HG03095 (cell line): ENCODE data around the gene SPSB1.

ENCODE experiments used
- ATAC-seq: cut with Tn5 transposase; IDR thresholded peaks from one replicate; pipeline ENCODE4 v1.9.1; 2021; ENCODE audit warnings: moderate library complexity; ENCODE audit not compliant: unreplicated experiment

Gene SPSB1

GRCh38 chr1:9317591-9318417, 25.1 kb downstream of the SPSB1 start:
- ATAC-seq, result no peak

- ATAC-seq, result no peak
Observed at GRCh38 chr1:9319208-9319788, 26.6 kb downstream of the SPSB1 start.

GRCh38 chr1:9319789-9320519, 27.3 kb downstream of the SPSB1 start:
- ATAC-seq, result no peak

DNA sequence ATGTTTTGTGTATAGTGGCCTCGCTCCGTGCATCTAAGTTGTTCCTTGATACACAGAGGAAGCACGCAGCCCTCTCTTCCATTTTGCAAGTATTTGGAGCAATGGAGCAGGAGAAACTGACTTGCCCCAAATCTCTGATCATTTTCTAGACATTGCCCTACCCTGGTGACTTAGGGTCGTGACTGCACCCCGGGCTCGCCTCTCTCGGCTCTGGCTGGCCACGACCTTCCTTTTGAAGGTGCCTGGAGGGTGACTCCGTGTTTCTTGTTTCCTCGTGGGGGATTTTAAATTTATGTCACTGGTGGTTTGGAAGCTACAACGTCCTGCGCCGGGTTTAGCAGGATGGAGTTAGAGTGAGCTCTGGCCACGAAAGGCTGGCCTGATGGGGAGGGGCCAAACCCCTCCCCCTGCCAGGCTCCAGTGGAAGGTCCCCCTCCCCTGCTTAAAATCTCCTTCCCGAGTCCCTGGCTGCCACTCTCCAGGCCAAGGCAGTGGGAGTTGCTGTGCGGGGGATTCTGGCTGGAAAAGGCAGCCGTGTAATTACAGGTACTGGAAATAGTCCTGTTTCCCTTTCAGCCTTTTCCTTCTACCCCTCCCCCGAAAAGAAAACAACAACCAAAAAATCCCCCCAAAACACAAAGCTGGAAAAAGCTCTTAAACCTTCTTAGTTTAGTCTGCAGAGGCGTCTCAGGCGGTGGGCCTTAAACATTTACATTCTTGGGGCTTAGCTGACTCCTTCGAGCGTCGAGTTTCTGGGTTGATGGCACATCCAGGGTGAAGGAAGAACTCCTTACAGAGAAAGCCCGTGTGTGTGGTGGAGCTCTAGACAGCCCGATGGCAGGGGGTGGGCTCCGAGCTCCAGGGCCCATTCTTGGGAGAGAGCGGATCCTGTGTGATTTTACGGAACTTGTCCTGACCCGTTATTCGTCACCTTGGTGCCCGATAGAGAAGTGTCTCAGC, 28.1 kb downstream of the SPSB1 start:
- no peak for ATAC-seq

DNA sequence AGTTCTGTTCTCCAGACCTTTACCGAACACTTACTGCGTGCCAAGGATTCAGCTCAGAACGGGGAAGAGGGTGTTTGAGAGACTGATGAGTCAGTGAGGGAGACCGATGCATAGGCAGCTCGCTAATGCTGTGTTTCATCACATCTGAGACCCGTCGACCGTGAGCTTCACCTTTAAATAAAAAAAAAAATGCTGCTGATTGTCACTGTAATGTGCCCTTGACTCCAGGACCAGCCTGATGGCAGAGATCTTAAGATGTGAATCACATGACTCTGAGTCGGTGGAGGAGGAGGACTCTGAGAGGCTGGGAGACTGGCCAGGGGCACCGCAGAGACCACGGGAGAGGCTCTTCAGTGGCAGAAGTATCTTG, 28.8 kb downstream of the SPSB1 start:
- no peak for ATAC-seq

DNA sequence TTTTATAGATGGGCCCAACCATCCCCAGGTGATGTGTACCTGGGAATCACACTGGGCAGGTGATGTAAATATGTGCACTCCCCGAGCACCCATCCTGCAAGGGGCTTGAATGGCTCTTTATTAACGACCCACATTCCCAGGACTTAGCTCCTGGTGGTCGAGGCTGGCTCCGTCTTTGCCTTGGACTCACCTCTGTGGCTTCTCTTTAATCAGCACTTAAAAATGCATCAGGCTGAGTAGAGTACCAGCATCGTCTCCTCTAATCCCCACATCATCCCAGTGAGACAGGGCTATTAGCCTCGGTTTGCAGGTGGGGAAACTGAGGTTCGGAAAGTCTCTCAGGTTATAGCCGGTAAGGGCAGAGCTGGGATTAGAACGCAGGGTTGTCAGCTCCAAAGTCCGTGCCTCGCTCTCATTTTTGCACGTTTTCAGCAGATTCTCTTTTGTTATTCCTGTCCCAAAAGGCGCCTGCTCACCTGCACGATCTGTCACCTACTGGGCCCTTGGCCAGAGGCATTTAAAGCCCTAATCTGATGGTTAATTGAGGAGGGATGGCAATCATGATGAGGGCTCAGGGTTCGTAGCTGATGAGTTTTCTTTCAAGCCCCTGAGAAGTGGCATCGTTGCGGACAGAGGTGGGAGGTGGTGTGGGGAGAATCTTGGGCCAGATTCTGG, 29.4 kb downstream of the SPSB1 start:
- no peak for ATAC-seq

DNA sequence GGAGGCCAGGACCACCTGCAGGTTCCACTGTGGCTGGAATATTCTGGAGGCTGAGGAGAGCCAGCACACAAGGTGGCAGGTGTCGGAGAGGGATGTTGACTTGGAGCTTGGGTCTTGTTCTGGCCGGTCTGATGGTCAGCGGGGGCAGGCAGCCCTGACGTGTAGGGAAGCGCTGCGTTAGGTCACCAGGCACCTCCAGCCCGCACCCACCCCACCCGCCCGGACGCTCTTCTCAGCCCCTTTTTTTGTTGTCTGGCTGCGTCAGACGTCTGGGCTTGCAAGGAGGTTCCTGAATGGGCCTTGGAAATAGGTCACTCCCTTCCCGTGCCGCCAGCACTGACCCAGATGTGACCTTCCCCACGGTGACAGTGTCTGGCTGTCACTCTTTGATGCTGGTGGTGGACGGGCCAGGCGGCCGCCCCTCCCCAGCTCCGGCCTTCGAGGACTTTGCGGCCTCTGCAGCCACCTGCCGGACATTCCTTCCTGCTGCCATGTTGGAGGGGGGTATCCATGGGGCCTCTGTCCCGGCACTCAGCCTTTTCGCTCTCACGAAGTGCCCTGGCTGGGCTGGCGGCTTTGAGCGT, 30.1 kb downstream of the SPSB1 start:
- ATAC-seq, result no peak

DNA sequence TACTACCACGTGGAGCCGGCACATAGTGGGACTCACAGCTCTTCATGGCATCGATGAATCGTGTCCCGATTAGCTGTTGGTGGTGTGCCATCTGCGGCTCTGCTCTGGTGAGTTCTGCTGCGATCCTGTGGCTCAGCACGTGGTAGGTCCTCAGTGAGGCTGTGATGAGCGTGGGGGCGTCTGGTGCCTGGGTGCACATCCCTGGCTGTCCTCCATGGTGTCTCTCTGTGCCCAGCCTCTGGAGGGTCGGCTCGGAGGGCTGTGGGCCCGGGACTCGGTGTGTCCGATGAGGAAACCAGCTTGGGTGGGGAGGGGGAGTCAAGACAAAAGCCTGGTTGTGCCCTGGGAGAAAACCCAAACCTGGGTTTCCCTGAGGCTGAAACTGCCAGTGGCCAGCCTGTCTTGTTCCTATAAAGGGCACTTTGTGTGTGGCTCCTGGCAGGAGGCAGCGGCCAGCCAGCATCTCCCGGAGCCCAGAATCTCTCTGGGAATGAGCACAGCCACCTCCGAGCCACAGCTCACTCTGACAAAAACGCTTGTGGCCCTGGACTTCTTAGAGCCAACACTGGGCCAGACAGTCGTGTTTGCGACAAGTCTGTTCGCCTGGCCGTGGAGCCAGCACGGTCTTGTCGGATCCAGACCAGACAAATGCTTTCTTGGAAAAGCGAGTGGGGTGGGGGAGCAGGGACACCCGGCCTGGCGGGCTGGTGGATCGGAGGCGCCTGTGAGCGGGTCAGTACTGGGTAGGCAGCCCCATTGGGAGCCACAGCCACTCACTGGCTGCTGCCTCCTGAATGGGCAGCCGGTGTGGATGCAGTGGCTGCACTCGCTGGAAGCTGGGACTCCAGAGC, 31.8 kb downstream of the SPSB1 start:
- no peak for ATAC-seq

DNA sequence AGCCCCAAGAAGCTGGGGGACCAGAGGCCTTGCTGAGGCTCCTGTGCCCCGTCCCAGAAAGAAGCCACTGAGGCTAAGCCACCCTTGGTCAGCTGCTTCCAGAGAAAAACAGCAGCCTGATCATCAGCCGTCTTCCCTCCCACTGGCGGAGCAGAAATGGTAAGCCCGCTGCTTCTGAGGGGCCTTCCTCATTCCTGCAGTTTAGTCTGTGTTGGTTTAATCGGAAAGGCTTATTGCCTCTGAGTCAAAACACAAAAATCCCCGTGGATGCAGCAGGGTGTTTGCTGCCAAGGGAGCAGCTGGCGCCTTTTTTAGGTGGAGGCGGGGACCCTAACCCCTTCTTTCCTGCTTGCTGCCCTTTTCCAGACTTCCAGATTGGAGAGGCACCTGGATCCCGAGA, 33.9 kb downstream of the SPSB1 start:
- no peak for ATAC-seq

- ATAC-seq, result no peak
Observed at GRCh38 chr1:9328201-9328600, 35.5 kb downstream of the SPSB1 start.

DNA sequence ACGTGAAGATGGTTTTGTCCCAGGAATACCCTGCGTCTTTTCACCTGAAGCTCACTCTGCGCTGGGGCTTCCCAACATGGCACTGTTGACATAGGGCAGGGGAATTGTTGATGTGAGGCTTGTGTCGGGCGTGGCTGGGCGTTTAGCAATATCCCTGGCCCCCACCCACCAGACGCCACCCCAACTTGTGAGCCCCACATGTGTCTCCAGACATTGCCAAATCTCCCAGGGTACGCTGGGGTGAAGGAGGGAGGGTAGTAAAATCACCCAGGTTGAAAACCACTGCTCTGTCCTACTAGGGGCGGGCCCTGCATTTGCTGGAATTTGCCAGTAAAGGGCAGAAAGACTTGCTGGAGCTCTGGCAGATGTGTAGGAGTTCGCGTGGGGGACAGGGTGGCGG, 36.0 kb downstream of the SPSB1 start:
- no peak for ATAC-seq

GRCh38 chr1:9331016-9331415, 38.3 kb downstream of the SPSB1 start:
- ATAC-seq, result no peak

GRCh38 chr1:9331558-9332346, 39.1 kb downstream of the SPSB1 start:
- ATAC-seq, result no peak

- no peak for ATAC-seq
Observed at GRCh38 chr1:9332513-9333143, 39.9 kb downstream of the SPSB1 start.

- no peak for ATAC-seq
Observed at GRCh38 chr1:9338397-9339246, 45.9 kb downstream of the SPSB1 start.

DNA sequence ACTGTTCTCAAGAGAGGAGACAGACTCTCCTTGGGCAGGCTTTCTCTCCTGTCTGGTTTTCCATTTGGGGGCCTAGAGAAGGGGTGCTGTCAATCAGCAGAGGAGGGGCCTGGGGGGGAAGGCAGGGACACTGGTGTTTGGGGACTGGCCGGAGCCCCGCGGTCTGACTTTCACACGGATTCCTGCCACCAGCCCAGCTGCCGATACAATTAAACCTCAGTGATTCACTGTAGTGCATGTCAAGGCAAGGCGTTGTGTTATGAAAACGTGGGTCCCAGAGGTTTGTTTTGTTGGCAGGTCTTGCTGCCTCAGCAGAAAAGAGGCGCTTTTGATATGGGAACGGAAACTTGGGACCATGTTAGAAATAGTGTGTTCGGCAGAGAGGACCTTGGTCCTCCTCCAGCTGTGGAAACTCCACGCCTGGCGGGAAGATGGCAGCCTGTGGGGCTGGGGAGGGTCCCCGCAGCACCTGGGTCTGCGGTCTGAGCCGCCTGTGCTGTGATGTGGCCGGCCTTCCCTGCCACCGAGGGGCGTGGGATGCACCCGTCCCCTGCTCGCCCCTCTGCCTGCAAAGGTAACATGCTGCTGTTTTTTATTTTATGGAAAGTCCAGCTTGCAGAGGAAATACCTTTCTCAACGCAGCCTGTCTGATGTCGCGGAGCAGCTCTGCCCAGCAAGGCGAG, 47.6 kb downstream of the SPSB1 start:
- ATAC-seq, result no peak
